Measurements from ENCODE around the gene HTR3D.

DNA sequence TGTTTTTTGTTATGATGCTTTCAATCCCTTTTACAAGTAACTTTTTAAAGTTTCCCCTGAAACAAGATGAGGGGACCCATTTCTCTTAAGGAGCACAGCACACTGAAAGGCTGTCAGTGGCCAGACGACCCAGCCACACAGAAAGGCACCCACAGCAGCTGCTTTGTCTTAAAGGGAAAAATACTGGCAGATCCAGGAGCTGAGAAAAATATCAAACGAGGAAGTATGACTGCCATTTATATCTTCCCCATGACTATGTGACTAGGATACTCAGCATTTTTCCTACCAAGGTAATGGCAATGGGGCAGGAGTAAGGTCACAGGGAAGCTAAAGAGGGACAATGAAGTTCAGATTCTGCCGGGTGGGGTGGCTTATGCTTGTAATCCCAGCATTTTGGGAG lies 29.8 kb upstream of the HTR3D start:
- TF ChIP-seq FOXK1 (CRISPR knock-in tag; IDR thresholded peaks at IDR 0.05): no peak
- TF ChIP-seq, protein P1, sequence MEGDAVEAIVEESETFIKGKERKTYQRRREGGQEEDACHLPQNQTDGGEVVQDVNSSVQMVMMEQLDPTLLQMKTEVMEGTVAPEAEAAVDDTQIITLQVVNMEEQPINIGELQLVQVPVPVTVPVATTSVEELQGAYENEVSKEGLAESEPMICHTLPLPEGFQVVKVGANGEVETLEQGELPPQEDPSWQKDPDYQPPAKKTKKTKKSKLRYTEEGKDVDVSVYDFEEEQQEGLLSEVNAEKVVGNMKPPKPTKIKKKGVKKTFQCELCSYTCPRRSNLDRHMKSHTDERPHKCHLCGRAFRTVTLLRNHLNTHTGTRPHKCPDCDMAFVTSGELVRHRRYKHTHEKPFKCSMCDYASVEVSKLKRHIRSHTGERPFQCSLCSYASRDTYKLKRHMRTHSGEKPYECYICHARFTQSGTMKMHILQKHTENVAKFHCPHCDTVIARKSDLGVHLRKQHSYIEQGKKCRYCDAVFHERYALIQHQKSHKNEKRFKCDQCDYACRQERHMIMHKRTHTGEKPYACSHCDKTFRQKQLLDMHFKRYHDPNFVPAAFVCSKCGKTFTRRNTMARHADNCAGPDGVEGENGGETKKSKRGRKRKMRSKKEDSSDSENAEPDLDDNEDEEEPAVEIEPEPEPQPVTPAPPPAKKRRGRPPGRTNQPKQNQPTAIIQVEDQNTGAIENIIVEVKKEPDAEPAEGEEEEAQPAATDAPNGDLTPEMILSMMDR (IDR thresholded peaks at IDR 0.05): no peak
- no peak for TF ChIP-seq TEAD4 (CRISPR knock-in tag; IDR thresholded peaks at IDR 0.05)
- TF ChIP-seq ZNF232 (CRISPR knock-in tag; IDR thresholded peaks at IDR 0.05): no peak
- TF ChIP-seq, protein P2, sequence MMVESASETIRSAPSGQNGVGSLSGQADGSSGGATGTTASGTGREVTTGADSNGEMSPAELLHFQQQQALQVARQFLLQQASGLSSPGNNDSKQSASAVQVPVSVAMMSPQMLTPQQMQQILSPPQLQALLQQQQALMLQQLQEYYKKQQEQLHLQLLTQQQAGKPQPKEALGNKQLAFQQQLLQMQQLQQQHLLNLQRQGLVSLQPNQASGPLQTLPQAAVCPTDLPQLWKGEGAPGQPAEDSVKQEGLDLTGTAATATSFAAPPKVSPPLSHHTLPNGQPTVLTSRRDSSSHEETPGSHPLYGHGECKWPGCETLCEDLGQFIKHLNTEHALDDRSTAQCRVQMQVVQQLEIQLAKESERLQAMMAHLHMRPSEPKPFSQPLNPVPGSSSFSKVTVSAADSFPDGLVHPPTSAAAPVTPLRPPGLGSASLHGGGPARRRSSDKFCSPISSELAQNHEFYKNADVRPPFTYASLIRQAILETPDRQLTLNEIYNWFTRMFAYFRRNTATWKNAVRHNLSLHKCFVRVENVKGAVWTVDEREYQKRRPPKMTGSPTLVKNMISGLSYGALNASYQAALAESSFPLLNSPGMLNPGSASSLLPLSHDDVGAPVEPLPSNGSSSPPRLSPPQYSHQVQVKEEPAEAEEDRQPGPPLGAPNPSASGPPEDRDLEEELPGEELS (CRISPR knock-in tag; IDR thresholded peaks at IDR 0.05): no peak
- no peak for TF ChIP-seq NR2C2 (CRISPR knock-in tag; IDR thresholded peaks at IDR 0.05)
- TF ChIP-seq ATF2 (CRISPR knock-in tag; IDR thresholded peaks at IDR 0.05; ENCODE audit: borderline replicate concordance, low read depth): no peak

Measured in WTC11 (cell line).